Sigmoid colon (tissue), 4 donors: ENCODE data around the gene TNFRSF18.

Source experiments
- POLR2A ChIP-seq, 2 donors: fragments of 450-650 bp; IDR thresholded peaks; one replicate each; pipeline ENCODE4 v1.6.1; 2016; ENCODE audit warnings: antibody characterized with exemption in 2 of 2, mild to moderate bottlenecking in 2 of 2, moderate library complexity in 2 of 2
- POLR2AphosphoS5 ChIP-seq, 4 donors: sonication (generic); formaldehyde crosslinking; IDR thresholded peaks; one replicate each; pipeline ENCODE4 v1.6.1; 2017; ENCODE audit warnings: antibody characterized with exemption in 4 of 4
- TF ChIP-seq, protein P1 (sequence below), 4 experiments: fragments of 450-650 bp in 3 of 4; fragments of 200-600 bp in 1 of 4; IDR thresholded peaks; one replicate each; pipeline ENCODE4 v1.5.1; 2016 to 2019; ENCODE audit warnings: antibody characterized with exemption in 4 of 4, mild to moderate bottlenecking in 3 of 4, moderate library complexity in 2 of 4

DNA sequence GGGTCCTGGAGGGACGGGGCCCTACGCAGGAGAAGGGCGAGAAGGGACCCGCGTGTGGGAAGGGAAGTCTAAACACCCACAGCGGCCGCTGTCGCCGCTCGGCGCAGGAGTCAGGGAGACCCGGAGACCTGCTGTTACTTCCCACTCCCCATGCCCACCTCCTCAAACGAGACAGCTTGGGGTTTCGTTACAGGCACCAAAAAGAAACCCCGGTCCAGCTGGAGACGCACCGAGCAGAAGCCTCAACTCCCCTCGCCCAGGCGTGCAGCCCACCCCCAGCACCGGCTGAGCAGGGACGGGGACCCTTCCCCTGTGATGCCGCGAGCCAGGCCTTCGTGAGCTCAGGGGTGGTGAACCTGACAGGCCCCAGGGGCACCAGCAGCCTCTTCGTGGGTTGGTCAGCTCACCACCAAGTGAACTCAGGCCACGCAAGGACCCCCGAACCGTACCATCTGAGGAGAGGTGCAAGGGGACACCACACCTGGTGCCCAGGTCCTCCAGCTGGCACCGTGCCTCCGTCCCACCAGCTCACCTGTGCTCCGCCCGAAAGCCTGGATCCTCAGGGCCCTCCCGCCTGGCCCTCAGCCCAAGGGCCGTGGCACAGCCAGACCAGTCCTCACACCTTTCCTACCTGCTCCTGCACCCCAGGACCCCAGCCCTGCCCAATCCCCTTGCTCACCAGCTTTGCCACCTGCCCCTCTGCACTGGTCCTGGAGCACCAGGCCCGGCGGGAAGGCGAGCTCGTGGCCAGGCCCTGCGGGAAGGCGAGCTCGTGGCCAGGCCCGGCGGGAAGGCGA is 20.4 kb upstream of the TNFRSF18 start:
- TF ChIP-seq, protein P1, sequence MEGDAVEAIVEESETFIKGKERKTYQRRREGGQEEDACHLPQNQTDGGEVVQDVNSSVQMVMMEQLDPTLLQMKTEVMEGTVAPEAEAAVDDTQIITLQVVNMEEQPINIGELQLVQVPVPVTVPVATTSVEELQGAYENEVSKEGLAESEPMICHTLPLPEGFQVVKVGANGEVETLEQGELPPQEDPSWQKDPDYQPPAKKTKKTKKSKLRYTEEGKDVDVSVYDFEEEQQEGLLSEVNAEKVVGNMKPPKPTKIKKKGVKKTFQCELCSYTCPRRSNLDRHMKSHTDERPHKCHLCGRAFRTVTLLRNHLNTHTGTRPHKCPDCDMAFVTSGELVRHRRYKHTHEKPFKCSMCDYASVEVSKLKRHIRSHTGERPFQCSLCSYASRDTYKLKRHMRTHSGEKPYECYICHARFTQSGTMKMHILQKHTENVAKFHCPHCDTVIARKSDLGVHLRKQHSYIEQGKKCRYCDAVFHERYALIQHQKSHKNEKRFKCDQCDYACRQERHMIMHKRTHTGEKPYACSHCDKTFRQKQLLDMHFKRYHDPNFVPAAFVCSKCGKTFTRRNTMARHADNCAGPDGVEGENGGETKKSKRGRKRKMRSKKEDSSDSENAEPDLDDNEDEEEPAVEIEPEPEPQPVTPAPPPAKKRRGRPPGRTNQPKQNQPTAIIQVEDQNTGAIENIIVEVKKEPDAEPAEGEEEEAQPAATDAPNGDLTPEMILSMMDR (IDR thresholded peaks at IDR 0.05), result no peak
- TF ChIP-seq POLR2A (IDR thresholded peaks at IDR 0.05) (no peak), POLR2AphosphoS5 (IDR thresholded peaks at IDR 0.05) (no peak)
